GM12878 (cell line): ENCODE data around the gene KRT31. TPM values are rescaled to one million over a fixed set of nuclear protein-coding genes. Genes with fewer than 3 reads are reported as not detected.

ENCODE experiments used
- ATAC-seq: fragments of 200-7000 bp; cut with Tn5 transposase; 3 replicates; pipeline ENCODE4 v1.9.1; 2020; ENCODE audit warnings: mild to moderate bottlenecking, moderate library complexity
- BruUV-seq: library from RNA; stranded (reverse); fragments of 400-500 nt; replicated peaks from 2 replicates; lab custom pipeline; 2021; lab: Mats Ljungman, UMichigan
- CTCF ChIA-PET: fragments of 300-600 bp; sonication (Branson Sonifier 250); formaldehyde crosslinking; extraction: SDS; loops from one replicate; lab custom pipeline; 2021; ENCODE audit warnings: inconsistent platforms; lab: Yijun Ruan, JAX
- POLR2A ChIA-PET: fragments of 350-600 bp; formaldehyde crosslinking; extraction: SDS; loops from one replicate; lab custom pipeline; 2021; ENCODE audit warnings: inconsistent platforms; lab: Charles Lee
- RAD21 ChIA-PET: fragments of 300-600 bp; sonication (Branson Sonifier 250); formaldehyde crosslinking; loops from one replicate; lab custom pipeline; 2023; ENCODE audit warnings: antibody characterized with exemption; ENCODE audit not compliant: unreplicated experiment; lab: Charles Lee
- SMC1A ChIA-PET: fragments of 300-600 bp; sonication (Branson Sonifier 250); formaldehyde crosslinking; loops from one replicate; lab custom pipeline; 2023; ENCODE audit not compliant: unreplicated experiment, uncharacterized antibody; lab: Charles Lee
- DNase-seq: peaks from one replicate; pipeline ENCODE4 v3.0.0-alpha.2; 2011; ENCODE audit warnings: low read depth, low spot score
- FAIRE-seq: peaks from 3 replicates; lab custom pipeline; 2011; peaks lifted over from hg19 to GRCh38; lab: Jason Lieb, UNC
- H2AFZ ChIP-seq: 2 replicates; pipeline ENCODE4 v1.6.0; 2011; ENCODE audit warnings: low read depth, low read length, control low read depth; ENCODE audit not compliant: control insufficient read depth
- H3K27ac ChIP-seq: 2 replicates; pipeline ENCODE4 v1.5.1; 2011; ENCODE audit warnings: control low read depth; ENCODE audit not compliant: control insufficient read depth, insufficient read depth
- H3K27me3 ChIP-seq, 2 experiments: replicated peaks in 1 of 2; 2 replicates each; pipeline versions ENCODE4 v1.6.0 to v1.6.1; 2011; ENCODE audit warnings: low read length in 1 of 2; ENCODE audit not compliant: control insufficient read depth in 2 of 2, insufficient read depth in 2 of 2
- H3K36me3 ChIP-seq, 2 experiments: 2 replicates each; pipeline ENCODE4 v1.5.1; 2011; ENCODE audit warnings: low read length in 1 of 2; ENCODE audit not compliant: control insufficient read depth in 2 of 2, insufficient read depth in 2 of 2
- H3K4me1 ChIP-seq: 2 replicates; pipeline ENCODE4 v1.6.1; 2011; ENCODE audit warnings: mild to moderate bottlenecking, low read length, moderate library complexity, mixed read lengths; ENCODE audit not compliant: control insufficient read depth, insufficient read depth
- H3K4me2 ChIP-seq: 2 replicates; pipeline ENCODE4 v1.6.0; 2011; ENCODE audit warnings: control low read depth; ENCODE audit not compliant: control insufficient read depth, insufficient read depth
- H3K4me3 ChIP-seq: fragments of 200-600 bp; sonication (generic); 2 replicates; pipeline ENCODE4 v1.5.1; 2016
- H3K79me2 ChIP-seq: 2 replicates; pipeline ENCODE4 v1.6.0; 2011; ENCODE audit warnings: low read length; ENCODE audit not compliant: control insufficient read depth, insufficient read depth
- H3K9ac ChIP-seq: 2 replicates; pipeline ENCODE4 v1.8.0; 2011; ENCODE audit warnings: low read length, control low read depth, mixed read lengths; ENCODE audit not compliant: control insufficient read depth, insufficient read depth
- H3K9me3 ChIP-seq: replicated peaks from 3 replicates; pipeline ENCODE4 v1.5.1; 2011; ENCODE audit warnings: mild to moderate bottlenecking, low read length; ENCODE audit not compliant: control insufficient read depth, insufficient read depth
- H4K20me1 ChIP-seq: 2 replicates; pipeline ENCODE4 v1.6.0; 2011; ENCODE audit not compliant: control insufficient read depth, insufficient read depth
- ATF2 ChIP-seq: IDR thresholded peaks from 2 replicates; pipeline ENCODE4 v1.6.1; 2012; ENCODE audit warnings: low read length, inconsistent platforms
- BCL3 ChIP-seq: IDR thresholded peaks from 2 replicates; pipeline ENCODE4 v1.6.1; 2011; ENCODE audit warnings: borderline replicate concordance, low read depth, mild to moderate bottlenecking, moderate library complexity, low read length; ENCODE audit not compliant: insufficient read depth, poor library complexity, severe bottlenecking
- CBX5 ChIP-seq: sonication (generic); IDR thresholded peaks from 2 replicates; pipeline ENCODE4 v1.6.1; 2016; ENCODE audit warnings: low read depth, moderate library complexity, mild to moderate bottlenecking, inconsistent platforms
- HDGF ChIP-seq: fragments of 450-650 bp; IDR thresholded peaks from 2 replicates; pipeline ENCODE4 v1.6.1; 2016; ENCODE audit warnings: antibody characterized with exemption
- RBBP5 ChIP-seq: fragments of 200-600 bp; sonication (generic); conservative IDR thresholded peaks from 2 replicates; pipeline ENCODE4 v1.6.1; 2016
- ZNF217 ChIP-seq: fragments of 450-650 bp; IDR thresholded peaks from 2 replicates; pipeline ENCODE4 v1.6.1; 2017; ENCODE audit warnings: antibody characterized with exemption, mild to moderate bottlenecking
- ZSCAN29 ChIP-seq: fragments of 450-650 bp; IDR thresholded peaks from 2 replicates; pipeline ENCODE4 v1.6.1; 2017; ENCODE audit warnings: mild to moderate bottlenecking, moderate library complexity
- WGBS: methylation state at CpG from one replicate; pipeline ENCODE4 v1.1.6; 2016; ENCODE audit warnings: low lambda C conversion rate; ENCODE audit not compliant: insufficient replicate concordance, insufficient coverage; ENCODE audit errors: missing lambda C conversion rate; 5-methylcytosine and 5-hydroxymethylcytosine counted together
- in situ Hi-C: fragments of 300-500 bp; cut with MboI; formaldehyde crosslinking; loops from 9 replicates; pipeline ENCODE4 v1.14.3; 2018; ENCODE audit warnings: mixed read lengths
- intact Hi-C: fragments of 100-400 bp; cut with micrococcal nuclease; formaldehyde crosslinking; loops from one replicate; pipeline ENCODE4 v1.14.2; 2022; ENCODE audit not compliant: unreplicated experiment
- polyA plus RNA-seq, 11 experiments: library from polyadenylated mRNA; depleted of rRNA in 4 of 11; unstranded in 6 of 11; stranded (reverse) in 5 of 11; fragments of >200 nt; fragmentation: Nextera tagmentation in 4 of 11; fragmentation: Illumina TruSeq in 1 of 11; extraction: Ambion mirVana in 4 of 11; extraction: Trizol in 1 of 11; gene quantifications; 1 replicate in 1 of 11; 2 replicates in 10 of 11; pipeline versions ENCODE4 v1.2.1 to v1.2.3, GENCODE V29; 2011 to 2016; ENCODE audit warnings: inconsistent platforms in 2 of 11, missing spikeins in 2 of 11, low read depth in 1 of 11
- total RNA-seq, 4 experiments: library from RNA; depleted of rRNA in 3 of 4; stranded (reverse); fragments of >200 nt in 3 of 4; fragmentation: Illumina TruSeq in 1 of 4; extraction: Trizol in 1 of 4; gene quantifications; 2 replicates each; pipeline versions ENCODE4 v1.2.1 to v1.2.3, GENCODE V29; 2013 to 2021
- TF ChIP-seq, protein P1 (sequence below): IDR thresholded peaks from 2 replicates; pipeline ENCODE4 v1.6.1; 2011; ENCODE audit warnings: low read depth, mild to moderate bottlenecking, low read length, moderate library complexity, borderline replicate concordance; ENCODE audit errors: extremely low read depth
- TF ChIP-seq, protein P2 (sequence below): fragments of 450-650 bp; IDR thresholded peaks from 2 replicates; pipeline ENCODE4 v1.6.1; 2017; ENCODE audit warnings: mild to moderate bottlenecking, moderate library complexity

KRT31 gene
- total and polyA plus RNA-seq, 10 of the 15 experiments (the other 5 are each of a cell fraction or from before 2014, with no cell fraction given): not detected

DNA sequence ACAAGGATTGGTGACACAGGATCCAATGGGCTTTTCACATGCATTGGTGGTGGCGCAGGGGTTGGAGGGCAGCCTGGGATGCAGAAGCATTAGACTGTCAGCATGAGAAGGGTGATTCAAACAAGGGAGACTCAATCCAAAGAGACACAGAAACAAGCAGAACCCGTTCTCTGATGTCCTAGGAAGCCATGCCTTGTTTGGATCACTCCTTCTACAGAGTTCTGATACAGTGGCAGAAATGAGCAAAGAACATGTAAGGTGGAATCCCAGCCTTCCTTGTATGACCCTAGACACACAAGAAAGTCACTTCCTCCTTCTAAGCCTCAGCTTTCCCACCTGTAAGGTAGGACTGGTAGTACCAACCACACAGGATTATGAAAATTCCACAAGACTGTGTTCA lies 33.5 kb downstream of the KRT31 start:
- ChIA-PET SMC1A (no interaction called here), CTCF (no interaction called here), RAD21 (no interaction called here), POLR2A (no interaction called here)
- Histone ChIP-seq H3K36me3 (no peaks in the 10 kb centered on the region), H3K27ac (no peak overlapping the region), H2AFZ (no peak overlapping the region), H3K27me3 (peaks cover 0 to 2% of the 10 kb centered on the region in 2 experiments; a peak in 1 of 4 replicates), H4K20me1 (no peaks in the 10 kb centered on the region), H3K4me3 (no peak overlapping the region), H3K4me1 (no peaks in the 10 kb centered on the region), H3K9ac (no peak overlapping the region), H3K9me3 (no peaks in the 10 kb centered on the region), H3K79me2 (no peaks in the 10 kb centered on the region), H3K4me2 (no peak overlapping the region)
- 45% methylated on average over 2 of the region's 2 CpGs for WGBS
- intact Hi-C loops: no loop called here
- ATAC-seq (no peak), FAIRE-seq (no peak), DNase-seq (no peak)
- no TSS peak for BruUV-seq
- in situ Hi-C loops: no loop called here
- no peak for TF ChIP-seq BCL3
- TF ChIP-seq, protein P1, sequence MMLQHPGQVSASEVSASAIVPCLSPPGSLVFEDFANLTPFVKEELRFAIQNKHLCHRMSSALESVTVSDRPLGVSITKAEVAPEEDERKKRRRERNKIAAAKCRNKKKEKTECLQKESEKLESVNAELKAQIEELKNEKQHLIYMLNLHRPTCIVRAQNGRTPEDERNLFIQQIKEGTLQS: no peak
- TF ChIP-seq ATF2: no peak
- no peak for TF ChIP-seq CBX5
- TF ChIP-seq HDGF: no peak
- TF ChIP-seq, protein P2, sequence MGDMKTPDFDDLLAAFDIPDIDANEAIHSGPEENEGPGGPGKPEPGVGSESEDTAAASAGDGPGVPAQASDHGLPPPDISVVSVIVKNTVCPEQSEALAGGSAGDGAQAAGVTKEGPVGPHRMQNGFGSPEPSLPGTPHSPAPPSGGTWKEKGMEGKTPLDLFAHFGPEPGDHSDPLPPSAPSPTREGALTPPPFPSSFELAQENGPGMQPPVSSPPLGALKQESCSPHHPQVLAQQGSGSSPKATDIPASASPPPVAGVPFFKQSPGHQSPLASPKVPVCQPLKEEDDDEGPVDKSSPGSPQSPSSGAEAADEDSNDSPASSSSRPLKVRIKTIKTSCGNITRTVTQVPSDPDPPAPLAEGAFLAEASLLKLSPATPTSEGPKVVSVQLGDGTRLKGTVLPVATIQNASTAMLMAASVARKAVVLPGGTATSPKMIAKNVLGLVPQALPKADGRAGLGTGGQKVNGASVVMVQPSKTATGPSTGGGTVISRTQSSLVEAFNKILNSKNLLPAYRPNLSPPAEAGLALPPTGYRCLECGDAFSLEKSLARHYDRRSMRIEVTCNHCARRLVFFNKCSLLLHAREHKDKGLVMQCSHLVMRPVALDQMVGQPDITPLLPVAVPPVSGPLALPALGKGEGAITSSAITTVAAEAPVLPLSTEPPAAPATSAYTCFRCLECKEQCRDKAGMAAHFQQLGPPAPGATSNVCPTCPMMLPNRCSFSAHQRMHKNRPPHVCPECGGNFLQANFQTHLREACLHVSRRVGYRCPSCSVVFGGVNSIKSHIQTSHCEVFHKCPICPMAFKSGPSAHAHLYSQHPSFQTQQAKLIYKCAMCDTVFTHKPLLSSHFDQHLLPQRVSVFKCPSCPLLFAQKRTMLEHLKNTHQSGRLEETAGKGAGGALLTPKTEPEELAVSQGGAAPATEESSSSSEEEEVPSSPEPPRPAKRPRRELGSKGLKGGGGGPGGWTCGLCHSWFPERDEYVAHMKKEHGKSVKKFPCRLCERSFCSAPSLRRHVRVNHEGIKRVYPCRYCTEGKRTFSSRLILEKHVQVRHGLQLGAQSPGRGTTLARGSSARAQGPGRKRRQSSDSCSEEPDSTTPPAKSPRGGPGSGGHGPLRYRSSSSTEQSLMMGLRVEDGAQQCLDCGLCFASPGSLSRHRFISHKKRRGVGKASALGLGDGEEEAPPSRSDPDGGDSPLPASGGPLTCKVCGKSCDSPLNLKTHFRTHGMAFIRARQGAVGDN: no peak
- TF ChIP-seq ZNF217: no peak
- TF ChIP-seq RBBP5: no peak
- TF ChIP-seq ZSCAN29: no peak
